GM12874 (cell line): ENCODE data around the gene EVI5.

Experiments used
- CTCF ChIP-seq: IDR thresholded peaks from 2 replicates; pipeline ENCODE4 v1.5.1; 2011; ENCODE audit warnings: low read depth, mild to moderate bottlenecking, control low read depth, low read length, moderate library complexity; ENCODE audit not compliant: insufficient read depth

The EVI5 gene

GRCh38 chr1:92769856-92770255, 15.1 kb downstream of the EVI5 start:
- TF ChIP-seq CTCF, result no peak

GRCh38 chr1:92768915-92769314, 16.0 kb downstream of the EVI5 start:
- TF ChIP-seq CTCF, result no peak

GRCh38 chr1:92768296-92768695, 16.6 kb downstream of the EVI5 start:
- TF ChIP-seq CTCF, result no peak

GRCh38 chr1:92764116-92764515, 20.8 kb downstream of the EVI5 start:
- no peak for TF ChIP-seq CTCF

- no peak for TF ChIP-seq CTCF
Observed at GRCh38 chr1:92762355-92762754, 22.6 kb downstream of the EVI5 start.

GRCh38 chr1:92759361-92759760, 25.5 kb downstream of the EVI5 start:
- TF ChIP-seq CTCF, result no peak

GRCh38 chr1:92756537-92756936, 28.4 kb downstream of the EVI5 start:
- TF ChIP-seq CTCF, result no peak
